DMS79 treated with DMSO at 0.1 percent for 48 hours (cell line): ENCODE data around the gene MAJIN.

ENCODE experiments used
- DNase-seq: peaks from one replicate; lab custom pipeline; 2025; lab: John Stamatoyannopoulos, UW

The MAJIN gene

GRCh38 chr11:64892411-64892831, 79.5 kb downstream of the MAJIN start:
- no peak for DNase-seq

GRCh38 chr11:64891880-64892279, 80.0 kb downstream of the MAJIN start:
- no peak for DNase-seq

GRCh38 chr11:64891215-64891848, 80.6 kb downstream of the MAJIN start:
- DNase-seq: no peak

GRCh38 chr11:64890522-64890939, 81.4 kb downstream of the MAJIN start:
- no peak for DNase-seq

GRCh38 chr11:64888729-64889511, 83.0 kb downstream of the MAJIN start:
- DNase-seq: no peak

- no peak for DNase-seq
Observed at GRCh38 chr11:64888406-64888728, 83.5 kb downstream of the MAJIN start.
